GM18505 (cell line): Measurements from ENCODE around the gene CD46.
"Not testable (repeated sequence)": the region's sequence is repeated elsewhere in the genome, so short reads cannot be mapped to it uniquely, and the experiment has no call there.

Source experiments
- ATAC-seq: cut with Tn5 transposase; IDR thresholded peaks from one replicate; pipeline ENCODE4 v1.9.1; 2021; ENCODE audit not compliant: unreplicated experiment
- POLR2A ChIP-seq: IDR thresholded peaks from 4 replicates; pipeline ENCODE4 v1.6.1; 2011; ENCODE audit warnings: borderline replicate concordance; ENCODE audit not compliant: insufficient read depth, insufficient read length; ENCODE audit errors: extremely low read depth

The CD46 gene

DNA sequence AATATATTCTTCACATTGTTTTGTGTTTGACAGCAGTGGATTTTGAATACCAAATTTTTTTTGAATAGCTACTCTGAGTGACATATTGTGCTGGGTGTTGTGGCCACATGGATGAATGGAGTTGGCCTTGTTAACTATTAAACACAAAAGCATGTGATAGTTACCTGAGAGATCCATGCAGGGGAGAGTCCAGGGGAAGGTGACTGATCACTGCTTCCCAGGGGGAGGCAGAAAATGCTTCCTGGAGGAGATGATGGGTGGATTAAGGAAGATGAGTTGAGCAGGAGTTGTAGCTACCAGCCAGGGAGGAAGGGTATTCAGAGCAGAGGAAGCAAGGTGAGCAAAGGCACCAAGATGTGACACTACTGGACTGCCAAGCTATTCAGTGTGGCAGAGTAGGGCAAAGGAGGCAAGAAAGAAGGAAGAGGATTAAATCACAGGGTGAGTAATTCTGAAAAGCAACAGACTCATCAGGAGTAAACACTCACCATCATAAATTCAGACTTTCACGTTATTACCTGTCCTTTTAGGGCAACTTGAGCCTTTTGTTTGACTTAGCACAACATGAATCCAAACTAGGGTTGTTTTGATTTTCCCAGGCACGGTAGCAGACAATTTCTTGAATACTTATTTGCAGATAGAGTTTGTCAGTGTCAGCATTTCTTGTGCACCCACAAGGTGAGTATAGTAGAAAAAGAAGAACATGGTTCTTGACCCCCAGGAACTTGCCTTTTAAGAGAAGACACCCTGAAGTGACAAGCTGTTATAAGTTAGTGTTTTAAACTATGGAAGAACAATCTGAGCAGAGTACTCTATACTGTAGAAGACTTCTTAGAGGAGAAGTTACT, 4.2 kb downstream of the CD46 start:
- ATAC-seq = no peak
- TF ChIP-seq POLR2A = no peak

DNA sequence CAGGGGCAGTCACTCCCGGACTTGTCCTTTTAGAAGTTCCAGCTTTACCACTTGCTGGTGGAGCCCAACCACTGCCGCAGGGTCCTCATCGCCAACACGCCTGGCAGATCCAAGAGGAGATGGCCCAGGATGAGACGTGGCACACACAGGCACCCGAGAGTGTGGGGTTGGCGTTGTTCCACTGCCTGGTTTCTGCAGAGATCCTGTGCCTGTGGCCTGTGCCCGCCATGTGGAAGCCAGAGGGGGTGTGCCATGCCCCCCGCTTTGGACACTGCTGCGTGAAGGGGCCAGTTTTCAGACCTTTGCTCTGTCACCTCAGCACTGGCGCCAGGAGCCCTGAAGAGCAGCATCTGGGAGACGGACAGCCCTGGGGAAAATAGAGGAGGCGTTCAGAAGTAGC, 10.8 kb downstream of the CD46 start:
- TF ChIP-seq POLR2A = no peak
- ATAC-seq = no peak

- ATAC-seq = no peak
- TF ChIP-seq POLR2A = no peak
Measured at GRCh38 chr1:207763091-207763490, 11.2 kb downstream of the CD46 start.

DNA sequence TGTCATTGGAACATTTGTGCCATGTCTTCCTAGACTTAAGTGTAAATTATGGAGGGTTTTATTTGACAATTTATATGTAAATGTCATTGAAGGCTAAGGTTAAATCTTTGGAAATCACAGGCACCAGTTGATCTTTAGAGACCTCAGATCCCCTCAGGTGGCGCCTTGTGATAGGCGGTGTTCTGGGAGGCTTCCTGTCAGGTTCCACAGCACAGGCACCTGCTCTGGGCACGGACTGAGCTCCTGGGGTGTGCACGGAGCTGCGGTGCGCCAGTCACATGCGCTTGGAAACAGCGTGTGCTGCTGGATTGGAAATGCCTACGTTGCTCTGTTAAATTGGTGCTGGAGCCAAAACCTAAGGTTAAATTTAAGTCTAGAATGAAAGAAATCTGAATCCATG, 12.1 kb downstream of the CD46 start:
- ATAC-seq = no peak
- no peak for TF ChIP-seq POLR2A

DNA sequence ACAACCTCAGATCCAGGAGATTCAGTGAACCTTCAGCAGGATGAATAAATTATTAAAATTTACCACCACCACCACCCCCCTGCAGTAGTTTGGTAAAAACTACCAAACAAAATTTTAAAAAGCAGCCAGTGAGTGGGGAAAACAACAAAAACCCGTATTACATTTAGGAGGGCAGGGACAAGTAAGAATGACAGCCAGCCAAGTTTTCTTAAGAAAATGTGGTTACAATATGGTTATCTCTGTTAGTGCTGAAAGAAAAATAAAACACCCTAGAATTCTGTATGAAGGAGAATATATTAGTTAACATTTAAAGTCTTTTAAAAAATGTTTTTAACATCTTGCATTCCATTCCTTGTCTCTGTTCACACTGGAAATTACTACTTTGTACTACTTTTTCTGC, 14.7 kb downstream of the CD46 start:
- TF ChIP-seq POLR2A = no peak
- no peak for ATAC-seq

GRCh38 chr1:207770514-207770913, 18.7 kb downstream of the CD46 start:
- not testable (repeated sequence) for ATAC-seq

DNA sequence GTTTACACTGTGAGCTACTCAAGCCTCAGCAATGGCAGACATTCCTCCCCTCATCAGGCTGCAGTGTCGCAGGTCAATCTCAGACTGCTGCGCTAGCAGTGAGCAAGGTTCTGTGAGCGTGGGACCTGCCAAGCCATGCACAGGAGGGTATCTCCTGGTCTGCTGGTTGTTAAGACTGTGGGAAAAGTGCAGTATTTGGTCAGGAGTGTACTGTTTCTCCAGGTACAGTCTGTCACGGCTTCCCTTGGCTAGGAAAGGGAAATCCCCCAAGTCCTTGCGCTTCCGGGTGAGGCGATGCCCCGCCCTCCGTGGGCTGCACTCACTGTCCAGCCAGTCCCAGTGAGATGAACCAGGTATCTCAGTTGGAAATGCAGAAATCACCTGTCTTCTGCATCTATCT, 24.2 kb downstream of the CD46 start:
- not testable (repeated sequence) for ATAC-seq

- ATAC-seq = not testable (repeated sequence)
Measured at GRCh38 chr1:207777412-207777811, 25.6 kb downstream of the CD46 start.

- ATAC-seq = no peak
- TF ChIP-seq POLR2A = no peak
Measured at GRCh38 chr1:207779008-207779407, 27.2 kb downstream of the CD46 start.

- no peak for ATAC-seq
- no peak for TF ChIP-seq POLR2A
Measured at GRCh38 chr1:207781312-207781711, 29.5 kb downstream of the CD46 start.

DNA sequence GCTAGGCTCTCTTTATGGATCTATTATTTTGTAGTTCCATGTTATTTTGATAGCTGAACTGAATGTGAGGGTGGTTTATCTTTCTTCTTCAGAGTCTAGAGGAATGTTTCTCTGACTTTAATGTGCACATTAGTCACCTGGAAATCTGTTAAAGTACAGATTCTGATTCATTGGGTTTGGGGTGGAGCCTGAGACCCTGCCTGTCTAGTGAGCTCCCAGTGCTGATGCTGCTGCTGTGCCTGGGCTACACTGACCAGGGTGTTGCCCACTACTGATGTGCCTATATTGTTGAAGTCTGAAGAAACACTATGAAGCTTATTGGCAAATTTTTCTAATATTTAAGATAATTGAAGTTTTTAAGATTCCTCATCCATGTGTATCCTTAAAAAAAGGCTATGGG, 35.9 kb downstream of the CD46 start:
- no peak for TF ChIP-seq POLR2A
- ATAC-seq = no peak

- TF ChIP-seq POLR2A = no peak
- ATAC-seq = no peak
Measured at GRCh38 chr1:207789386-207789785, 37.5 kb downstream of the CD46 start.

DNA sequence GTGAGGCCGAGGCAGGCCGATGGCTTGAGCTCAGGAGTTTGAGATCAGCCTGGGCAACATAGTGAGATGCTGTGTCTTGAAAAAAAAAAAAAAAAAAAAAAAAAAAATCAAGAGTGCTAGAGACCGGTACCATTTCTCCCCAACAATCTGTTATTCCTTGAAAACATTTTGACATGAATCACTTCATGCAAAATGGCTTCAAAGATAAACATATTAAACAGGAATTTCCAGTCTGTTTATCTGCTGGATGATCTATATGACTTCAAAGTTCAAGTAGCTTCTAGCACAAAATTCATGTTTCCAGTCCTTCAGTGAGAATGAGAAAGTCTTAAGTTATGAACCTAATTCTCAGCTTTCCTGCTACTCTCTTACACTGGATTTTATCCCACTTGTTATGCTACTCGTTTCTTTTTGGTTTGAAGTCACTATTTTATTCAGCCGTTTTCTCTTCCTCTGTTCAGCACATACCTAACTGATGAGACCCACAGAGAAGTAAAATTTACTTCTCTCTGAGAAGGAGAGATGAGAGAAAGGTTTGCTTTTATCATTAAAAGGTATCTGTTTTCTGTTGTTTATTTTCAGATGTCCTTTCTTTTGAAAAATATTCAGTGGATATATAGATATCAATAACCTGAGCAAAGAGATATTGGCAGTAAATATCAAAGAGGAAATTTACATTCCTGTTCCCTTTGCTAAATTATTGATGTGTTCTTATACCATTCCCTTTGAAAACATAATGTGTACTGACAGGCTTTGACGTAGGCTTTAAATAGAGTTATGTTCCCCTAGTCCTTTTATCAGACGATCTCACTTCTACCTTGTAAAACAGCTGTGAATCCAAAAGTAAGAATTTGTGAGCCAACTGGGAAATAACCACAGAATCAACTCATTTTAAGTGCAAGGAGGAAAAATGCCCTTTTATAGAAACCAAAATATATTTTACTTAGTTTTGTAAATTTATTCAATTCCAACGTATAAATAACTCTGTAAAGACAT, 38.2 kb downstream of the CD46 start:
- no peak for TF ChIP-seq POLR2A
- no peak for ATAC-seq

DNA sequence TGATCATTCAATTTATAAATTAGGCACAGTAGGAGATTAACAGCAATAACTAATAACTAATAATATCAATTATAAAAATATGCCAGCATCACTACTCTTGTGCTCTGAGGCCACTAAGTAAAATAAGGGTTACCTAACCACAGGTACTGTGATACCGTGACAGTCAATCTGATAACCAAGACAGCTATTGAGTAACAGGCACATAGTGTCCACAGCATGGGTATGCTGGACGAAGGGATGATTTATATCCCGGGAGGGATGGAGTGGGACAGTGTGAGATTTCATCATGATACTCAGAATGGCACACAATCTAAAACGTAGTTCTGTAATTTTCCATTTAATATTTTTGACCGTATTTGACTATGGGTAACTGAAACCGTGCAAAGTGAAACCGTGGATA, 39.4 kb downstream of the CD46 start:
- ATAC-seq = no peak

DNA sequence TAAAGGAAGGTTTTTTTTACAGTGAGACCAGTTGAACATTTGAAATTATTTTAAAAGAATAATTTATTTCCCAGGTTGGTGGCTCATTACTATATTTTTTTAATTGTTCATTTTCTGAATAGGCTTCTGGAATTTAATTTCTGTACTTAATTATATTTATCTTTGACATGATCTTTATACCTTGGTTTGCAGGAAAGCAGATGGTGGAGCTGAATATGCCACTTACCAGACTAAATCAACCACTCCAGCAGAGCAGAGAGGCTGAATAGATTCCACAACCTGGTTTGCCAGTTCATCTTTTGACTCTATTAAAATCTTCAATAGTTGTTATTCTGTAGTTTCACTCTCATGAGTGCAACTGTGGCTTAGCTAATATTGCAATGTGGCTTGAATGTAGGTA, 41.5 kb downstream of the CD46 start:
- ATAC-seq = no peak

More for the DNA sequence above, 39.4 kb downstream of the CD46 start:
- TF ChIP-seq POLR2A = no peak

More for the DNA sequence above, 41.5 kb downstream of the CD46 start:
- TF ChIP-seq POLR2A = no peak
